Loucy (cell line): ENCODE results near the gene PACSIN2.

Experiments
- CTCF ChIP-seq: fragments of 200-600 bp; sonication (generic); conservative IDR thresholded peaks from 2 replicates; pipeline ENCODE4 v1.5.1; 2014; ENCODE audit warnings: mild to moderate bottlenecking, antibody characterized with exemption, low read length
- EZH2phosphoT487 ChIP-seq: fragments of 200-600 bp; IDR thresholded peaks from 2 replicates; pipeline ENCODE4 v1.6.1; 2018; ENCODE audit warnings: antibody characterized with exemption, mild to moderate bottlenecking, moderate library complexity, borderline replicate concordance

GRCh38 chr22:42887523-42888507 is 127.1 kb downstream of the PACSIN2 start:
- TF ChIP-seq CTCF (no peak), EZH2phosphoT487 (no peak)
